Measurements from ENCODE around the gene B3GALNT1. TPM values are rescaled to one million over a fixed set of nuclear protein-coding genes. Genes with fewer than 3 reads are reported as not detected.
"Not testable (repeated sequence)": the region's sequence is repeated elsewhere in the genome, so short reads cannot be mapped to it uniquely, and the experiment has no call there.

Gene B3GALNT1
- polyA plus RNA-seq, 1 donor, result 19.1 TPM

DNA sequence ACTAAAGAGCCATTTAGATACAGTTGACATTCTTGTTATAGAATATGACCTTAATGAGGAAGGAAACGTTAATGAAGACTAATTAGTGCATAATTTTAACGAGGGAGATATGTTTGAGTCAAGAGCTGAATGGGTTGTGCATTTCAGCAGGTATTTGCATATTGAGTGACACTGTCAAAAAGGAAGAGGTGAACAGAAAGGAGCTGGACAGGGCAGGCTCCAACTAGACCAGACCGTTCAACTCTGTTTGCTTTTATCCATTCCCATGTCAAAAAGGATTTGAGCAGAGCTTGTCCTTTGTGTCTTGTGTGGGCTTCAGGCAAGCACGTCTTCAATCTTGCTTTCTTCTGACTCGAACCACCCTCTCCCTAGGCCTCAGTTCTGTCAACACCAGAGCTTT lies 40.7 kb downstream of the B3GALNT1 start:
- Histone ChIP-seq H3K27ac (ENCODE audit: low read length) (no peak overlapping the region), H3K27me3 (ENCODE audit: control insufficient read depth, insufficient read depth, low read length) (no peaks in the 10 kb centered on the region), H3K4me1 (ENCODE audit: control insufficient read depth, insufficient read depth, low read length) (no peaks in the 10 kb centered on the region), H3K9me3 (ENCODE audit: control insufficient read depth, low read depth, low read length) (no peaks in the 10 kb centered on the region), H3K4me3 (ENCODE audit: low read length) (no peak overlapping the region), H3K36me3 (ENCODE audit: control insufficient read depth, insufficient read depth, low read length) (no peaks in the 10 kb centered on the region)
- 69% methylated on average over 3 of the region's 5 CpGs for WGBS (ENCODE audit: insufficient coverage, low lambda C conversion rate)
- DNase-seq, result no peak

- no peak overlapping the region for H3K27ac ChIP-seq (ENCODE audit: low read length)
- 40% methylated on average over 1 of the region's 5 CpGs for WGBS (ENCODE audit: insufficient coverage, low lambda C conversion rate)
- no peaks in the 10 kb centered on the region for H3K27me3 ChIP-seq (ENCODE audit: control insufficient read depth, insufficient read depth, low read length)
- no peaks in the 10 kb centered on the region for H3K4me1 ChIP-seq (ENCODE audit: control insufficient read depth, insufficient read depth, low read length)
- H3K9me3 ChIP-seq (ENCODE audit: control insufficient read depth, low read depth, low read length), result no peaks in the 10 kb centered on the region
- no peak for DNase-seq
- H3K4me3 ChIP-seq (ENCODE audit: low read length), result no peak overlapping the region
- no peaks in the 10 kb centered on the region for H3K36me3 ChIP-seq (ENCODE audit: control insufficient read depth, insufficient read depth, low read length)
Measured at GRCh38 chr3:161054860-161055604, 50.1 kb downstream of the B3GALNT1 start.

DNA sequence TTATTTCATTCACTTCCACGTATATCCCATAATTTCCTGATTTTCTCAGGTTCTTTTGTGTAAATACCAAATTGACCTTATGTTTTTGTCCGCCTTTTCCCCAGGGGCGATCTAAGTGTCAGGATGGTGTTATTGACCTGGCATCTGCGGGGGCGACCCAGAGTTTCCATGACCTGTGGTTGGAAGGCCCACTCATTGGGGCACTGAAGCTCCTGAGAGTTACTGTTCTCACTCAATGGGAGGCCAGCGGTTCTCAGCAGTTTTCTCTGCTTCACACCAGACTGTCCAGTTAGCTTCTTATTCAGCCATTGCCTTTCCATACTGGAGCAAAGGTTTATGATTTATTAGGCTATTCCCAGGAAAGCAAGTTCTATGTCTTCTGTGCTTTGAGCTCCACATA lies 53.3 kb downstream of the B3GALNT1 start:
- no peak for DNase-seq
- H3K27ac ChIP-seq (ENCODE audit: low read length), result no peak overlapping the region
- no peak overlapping the region for H3K4me3 ChIP-seq (ENCODE audit: low read length)
- WGBS (ENCODE audit: insufficient coverage, low lambda C conversion rate), result 100% methylated on average over 1 of the region's 6 CpGs
- no peaks in the 10 kb centered on the region for H3K36me3 ChIP-seq (ENCODE audit: control insufficient read depth, insufficient read depth, low read length)
- H3K9me3 ChIP-seq (ENCODE audit: control insufficient read depth, low read depth, low read length), result no peaks in the 10 kb centered on the region
- H3K27me3 ChIP-seq (ENCODE audit: control insufficient read depth, insufficient read depth, low read length), result no peaks in the 10 kb centered on the region
- H3K4me1 ChIP-seq (ENCODE audit: control insufficient read depth, insufficient read depth, low read length), result no peaks in the 10 kb centered on the region

DNA sequence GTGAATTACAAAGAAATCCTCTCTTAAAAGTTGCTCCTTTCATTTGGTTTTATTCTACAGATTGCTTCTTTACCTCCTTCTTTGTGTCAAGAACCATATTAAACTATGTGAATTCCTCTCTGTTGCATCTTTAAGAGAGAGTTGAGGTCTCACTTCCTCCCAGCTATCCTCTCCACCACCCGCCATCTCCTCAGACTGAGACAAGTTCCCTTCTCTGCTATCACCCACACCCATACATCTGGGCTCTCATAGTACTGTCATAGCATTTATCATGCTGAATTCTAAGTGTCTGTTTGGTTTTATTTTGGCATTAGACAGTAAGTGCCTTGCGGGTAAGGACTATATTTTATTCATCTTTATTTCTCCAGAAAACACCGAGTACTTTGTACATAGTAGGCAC lies 54.2 kb downstream of the B3GALNT1 start:
- H3K27me3 ChIP-seq (ENCODE audit: control insufficient read depth, insufficient read depth, low read length), result no peaks in the 10 kb centered on the region
- H3K4me3 ChIP-seq (ENCODE audit: low read length), result no peak overlapping the region
- no peaks in the 10 kb centered on the region for H3K36me3 ChIP-seq (ENCODE audit: control insufficient read depth, insufficient read depth, low read length)
- H3K4me1 ChIP-seq (ENCODE audit: control insufficient read depth, insufficient read depth, low read length), result no peaks in the 10 kb centered on the region
- H3K27ac ChIP-seq (ENCODE audit: low read length), result no peak overlapping the region
- DNase-seq, result no peak
- WGBS (ENCODE audit: insufficient coverage, low lambda C conversion rate), result 90% methylated on average over 2 of the region's 3 CpGs
- H3K9me3 ChIP-seq (ENCODE audit: control insufficient read depth, low read depth, low read length), result no peaks in the 10 kb centered on the region

DNA sequence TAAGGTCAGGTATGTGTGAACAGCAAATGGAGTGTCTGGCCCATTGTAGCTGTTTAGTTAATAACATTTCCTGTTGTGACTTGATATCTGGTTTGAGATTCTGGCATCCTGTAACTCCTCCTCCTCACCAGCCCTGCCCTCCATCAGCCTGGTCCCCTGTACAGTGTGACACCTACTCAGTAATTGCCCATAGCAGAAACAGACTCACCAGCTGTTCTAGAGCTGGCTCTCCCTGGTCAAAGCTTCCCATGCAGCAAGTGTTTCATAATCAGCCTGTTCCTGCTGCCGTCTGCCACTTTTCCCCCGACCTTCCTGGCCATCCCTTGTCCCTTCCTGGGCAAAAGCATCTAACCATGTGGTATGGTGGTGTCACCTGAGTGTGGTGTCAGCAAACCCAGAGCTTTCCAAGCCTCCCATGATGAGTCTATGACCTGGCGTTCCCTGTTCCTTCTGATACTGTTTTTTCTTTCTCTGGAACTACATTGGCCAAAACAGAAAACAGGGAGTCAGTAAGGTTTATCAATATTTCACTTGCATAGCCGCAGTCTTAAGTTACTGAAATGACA lies 55.4 kb downstream of the B3GALNT1 start:
- DNase-seq, result no peak
- no peak overlapping the region for H3K4me3 ChIP-seq (ENCODE audit: low read length)
- 100% methylated on average over 1 of the region's 4 CpGs for WGBS (ENCODE audit: insufficient coverage, low lambda C conversion rate)
- no peaks in the 10 kb centered on the region for H3K36me3 ChIP-seq (ENCODE audit: control insufficient read depth, insufficient read depth, low read length)
- H3K9me3 ChIP-seq (ENCODE audit: control insufficient read depth, low read depth, low read length), result no peaks in the 10 kb centered on the region
- no peak overlapping the region for H3K27ac ChIP-seq (ENCODE audit: low read length)
- no peaks in the 10 kb centered on the region for H3K27me3 ChIP-seq (ENCODE audit: control insufficient read depth, insufficient read depth, low read length)
- no peaks in the 10 kb centered on the region for H3K4me1 ChIP-seq (ENCODE audit: control insufficient read depth, insufficient read depth, low read length)

DNA sequence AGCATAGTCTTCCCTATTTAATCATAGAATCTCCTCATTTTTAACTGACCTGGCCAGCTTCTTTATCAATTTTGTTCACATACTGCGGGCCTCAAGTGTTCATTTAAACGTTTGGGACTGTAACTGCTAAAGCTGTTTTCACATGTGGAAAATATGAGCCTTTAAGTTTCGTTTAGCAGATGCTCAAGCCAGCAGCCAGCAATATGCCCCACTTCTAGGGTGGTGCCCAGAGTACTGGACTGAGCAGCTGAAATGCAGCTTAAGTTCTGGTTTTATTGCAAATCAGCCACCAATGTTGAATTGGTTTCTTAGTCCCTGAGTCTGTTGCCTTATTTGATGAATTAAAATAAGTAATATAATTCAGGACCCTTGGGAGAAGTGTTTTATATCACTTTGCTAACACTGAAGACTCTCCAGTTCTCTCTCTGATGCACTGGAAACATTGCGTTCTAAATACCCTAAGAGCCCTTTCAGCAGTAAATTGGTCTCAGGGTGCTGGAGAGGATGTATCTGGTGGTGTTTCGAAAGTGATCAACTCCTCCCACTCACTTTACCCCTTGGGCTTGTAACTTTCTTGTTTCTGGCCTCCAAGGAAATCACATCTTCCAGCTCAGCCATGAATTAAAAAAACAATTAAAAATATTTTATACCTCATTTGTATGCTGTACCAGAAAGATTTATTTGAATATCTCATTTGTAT lies 61.7 kb downstream of the B3GALNT1 start:
- no peak for DNase-seq
- Histone ChIP-seq H3K4me3 (ENCODE audit: low read length) (no peak overlapping the region), H3K27me3 (ENCODE audit: control insufficient read depth, insufficient read depth, low read length) (no peaks in the 10 kb centered on the region), H3K4me1 (ENCODE audit: control insufficient read depth, insufficient read depth, low read length) (no peaks in the 10 kb centered on the region), H3K27ac (ENCODE audit: low read length) (no peak overlapping the region), H3K9me3 (ENCODE audit: control insufficient read depth, low read depth, low read length) (no peaks in the 10 kb centered on the region), H3K36me3 (ENCODE audit: control insufficient read depth, insufficient read depth, low read length) (no peaks in the 10 kb centered on the region)
- WGBS (ENCODE audit: insufficient coverage, low lambda C conversion rate), result 100% methylated on average over 2 of the region's 5 CpGs

DNA sequence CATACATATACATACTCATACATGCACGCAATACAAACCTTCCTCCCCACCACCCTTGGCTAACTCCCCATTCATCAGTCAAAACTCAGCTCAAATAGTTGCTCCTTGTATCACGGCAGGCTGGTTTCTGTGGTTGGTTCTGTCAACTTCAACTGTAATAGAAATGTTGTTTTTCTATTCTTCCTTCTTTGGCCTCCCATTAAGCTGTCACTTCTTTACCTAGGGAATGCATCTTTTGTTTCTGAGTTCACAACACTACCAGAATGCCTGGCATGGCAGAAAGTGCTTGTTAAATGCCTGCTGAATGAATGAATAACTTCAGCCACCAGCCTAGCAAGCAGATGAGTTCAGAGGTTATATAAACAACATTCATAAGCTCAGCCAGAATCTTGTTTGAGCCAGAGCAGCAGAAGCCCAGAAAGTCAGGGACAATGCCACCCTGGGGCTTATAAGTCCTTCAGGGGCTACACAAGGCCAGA lies 63.1 kb downstream of the B3GALNT1 start:
- Histone ChIP-seq H3K27ac (ENCODE audit: low read length) (no peak overlapping the region), H3K4me1 (ENCODE audit: control insufficient read depth, insufficient read depth, low read length) (no peaks in the 10 kb centered on the region), H3K27me3 (ENCODE audit: control insufficient read depth, insufficient read depth, low read length) (no peaks in the 10 kb centered on the region), H3K9me3 (ENCODE audit: control insufficient read depth, low read depth, low read length) (no peaks in the 10 kb centered on the region), H3K36me3 (ENCODE audit: control insufficient read depth, insufficient read depth, low read length) (no peaks in the 10 kb centered on the region), H3K4me3 (ENCODE audit: low read length) (no peak overlapping the region)
- WGBS (ENCODE audit: insufficient coverage, low lambda C conversion rate), result no CpG with 5 or more reads among the region's 2 CpGs
- peak in 1 of 2 donors; percentile 6 for DNase-seq

DNA sequence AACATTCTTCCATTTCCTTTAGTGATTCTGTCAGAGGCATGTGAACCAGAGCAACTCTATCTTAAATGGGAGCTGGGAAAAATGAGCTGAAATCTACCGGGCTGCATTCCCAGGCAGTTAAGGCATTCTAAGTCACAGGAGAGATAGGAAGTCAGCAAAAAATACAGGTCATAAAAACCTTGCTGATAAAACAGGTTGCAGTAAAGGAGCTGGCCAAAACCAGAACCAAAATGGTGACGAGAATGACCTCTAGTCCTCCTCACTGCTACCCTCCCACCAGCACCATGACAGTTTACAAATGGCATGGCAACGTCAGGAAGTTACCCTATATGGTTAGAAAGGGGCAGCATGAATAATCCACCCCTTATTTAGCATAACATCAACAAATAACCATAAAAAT lies 66.4 kb downstream of the B3GALNT1 start:
- no peak overlapping the region for H3K27ac ChIP-seq (ENCODE audit: low read length)
- peak in 1 of 2 donors; percentile 19 for DNase-seq
- no CpG with 5 or more reads among the region's 3 CpGs for WGBS (ENCODE audit: insufficient coverage, low lambda C conversion rate)

GRCh38 chr3:161035711-161036110 lies 69.4 kb downstream of the B3GALNT1 start:
- no CpG with 5 or more reads among the region's 2 CpGs for WGBS (ENCODE audit: insufficient coverage, low lambda C conversion rate)
- Histone ChIP-seq H3K27ac (ENCODE audit: low read length) (no peak overlapping the region), H3K36me3 (ENCODE audit: control insufficient read depth, insufficient read depth, low read length) (no peaks in the 10 kb centered on the region), H3K9me3 (ENCODE audit: control insufficient read depth, low read depth, low read length) (no peaks in the 10 kb centered on the region), H3K4me3 (ENCODE audit: low read length) (no peak overlapping the region), H3K27me3 (ENCODE audit: control insufficient read depth, insufficient read depth, low read length) (no peaks in the 10 kb centered on the region), H3K4me1 (ENCODE audit: control insufficient read depth, insufficient read depth, low read length) (no peaks in the 10 kb centered on the region)
- no peak for DNase-seq

More for the DNA sequence above, 66.4 kb downstream of the B3GALNT1 start:
- Histone ChIP-seq H3K27me3 (ENCODE audit: control insufficient read depth, insufficient read depth, low read length) (no peaks in the 10 kb centered on the region), H3K36me3 (ENCODE audit: control insufficient read depth, insufficient read depth, low read length) (no peaks in the 10 kb centered on the region), H3K9me3 (ENCODE audit: control insufficient read depth, low read depth, low read length) (no peaks in the 10 kb centered on the region), H3K4me3 (ENCODE audit: low read length) (no peak overlapping the region), H3K4me1 (ENCODE audit: control insufficient read depth, insufficient read depth, low read length) (no peaks in the 10 kb centered on the region)

DNA sequence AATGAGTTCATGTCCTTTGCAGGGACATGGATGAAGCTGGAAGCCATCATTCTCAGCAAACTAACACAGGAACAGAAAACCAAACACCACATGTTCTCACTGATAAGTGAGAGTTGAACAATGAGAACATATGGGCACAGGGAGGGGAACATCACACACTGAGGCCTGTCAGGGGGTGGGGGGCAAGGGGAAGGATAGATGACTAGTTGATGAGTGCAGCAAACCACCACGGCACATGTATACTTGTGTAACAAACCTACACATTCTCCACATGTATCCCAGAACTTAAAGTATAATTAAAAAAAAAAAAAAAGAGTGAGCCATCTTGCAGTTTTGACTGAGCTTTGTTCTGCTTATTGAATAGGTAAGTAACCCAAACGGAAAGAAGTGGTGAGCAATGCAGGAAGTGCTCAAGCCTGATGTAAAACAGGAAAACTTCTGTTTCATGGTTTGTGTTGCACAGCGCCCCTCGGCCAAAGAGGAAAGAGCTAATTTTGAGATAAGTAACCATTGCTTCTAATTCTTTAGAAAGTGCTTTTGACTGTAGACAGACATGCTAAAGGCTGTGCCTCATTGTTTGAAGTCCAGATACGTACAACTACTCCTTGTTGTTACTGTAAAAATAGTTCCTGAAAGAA lies 70.1 kb downstream of the B3GALNT1 start:
- H3K4me3 ChIP-seq (ENCODE audit: low read length); H3K4me1 ChIP-seq (ENCODE audit: control insufficient read depth, insufficient read depth, low read length); DNase-seq; H3K9me3 ChIP-seq (ENCODE audit: control insufficient read depth, low read depth, low read length); H3K27me3 ChIP-seq (ENCODE audit: control insufficient read depth, insufficient read depth, low read length); H3K36me3 ChIP-seq (ENCODE audit: control insufficient read depth, insufficient read depth, low read length); H3K27ac ChIP-seq (ENCODE audit: low read length): not testable (repeated sequence)
- WGBS (ENCODE audit: insufficient coverage, low lambda C conversion rate), result 60% methylated on average over 1 of the region's 5 CpGs
